Eye (tissue), 1 donor: Measurements from ENCODE around the gene ADRA2C.

Experiments
- DNase-seq: peaks from one replicate; pipeline ENCODE4 v3.0.0-alpha.2; 2015

Gene ADRA2C

GRCh38 chr4:3799496-3799895 is 33.3 kb downstream of the ADRA2C start:
- DNase-seq: no peak

- no peak for DNase-seq
Observed at GRCh38 chr4:3800351-3800750, 34.2 kb downstream of the ADRA2C start.

DNA sequence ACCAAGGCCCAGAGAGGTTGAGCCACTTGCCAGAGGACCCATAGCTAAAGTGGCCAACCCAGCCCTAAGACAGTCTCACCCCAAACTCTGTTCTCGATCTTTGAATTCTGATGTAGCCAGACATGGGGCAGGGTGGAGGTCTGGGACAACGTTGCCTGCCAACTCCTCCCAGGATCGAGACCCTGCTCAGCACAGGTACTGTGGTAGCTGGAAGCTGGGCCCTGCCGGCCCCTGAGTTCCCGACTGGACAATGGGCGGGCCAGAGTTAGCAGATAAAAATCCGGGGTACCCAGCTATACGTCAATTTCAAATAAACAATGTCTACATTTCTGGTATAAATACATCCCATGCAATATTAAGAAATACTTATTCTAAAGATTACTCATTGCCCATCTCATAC is 35.3 kb downstream of the ADRA2C start:
- DNase-seq: no peak

DNA sequence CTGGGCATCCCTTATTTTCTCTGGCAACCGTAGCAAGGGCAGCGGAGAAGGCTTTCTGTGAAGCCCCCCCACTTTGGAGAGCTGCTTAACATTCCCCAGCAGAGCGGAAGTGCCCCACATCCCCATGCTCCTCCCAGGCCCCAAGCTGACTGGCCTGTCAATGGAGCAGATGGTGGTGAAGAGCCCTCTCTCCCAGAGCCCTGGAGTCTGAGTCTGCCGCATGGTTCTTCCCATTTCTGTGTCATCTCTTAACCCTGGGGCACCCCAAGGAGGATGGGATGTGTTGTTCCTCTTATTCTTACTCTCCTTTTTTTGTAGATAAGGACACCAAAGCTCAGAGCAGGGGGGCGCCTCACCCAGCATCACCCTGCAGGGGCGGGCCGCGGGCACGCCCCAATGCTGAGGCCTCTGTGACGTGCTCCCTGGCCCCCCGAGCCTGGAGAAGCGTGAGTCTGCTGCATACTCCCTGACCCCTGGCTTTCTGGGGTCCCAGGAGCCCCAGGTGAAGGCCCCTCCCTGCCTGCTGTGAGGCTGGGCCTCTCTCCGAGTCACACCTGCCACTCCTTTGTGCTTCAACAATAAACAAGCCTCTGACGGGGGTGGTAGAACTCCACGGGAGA is 35.9 kb downstream of the ADRA2C start:
- DNase-seq: no peak

GRCh38 chr4:3802571-3803474 is 36.6 kb downstream of the ADRA2C start:
- DNase-seq: peak; percentile 47

DNA sequence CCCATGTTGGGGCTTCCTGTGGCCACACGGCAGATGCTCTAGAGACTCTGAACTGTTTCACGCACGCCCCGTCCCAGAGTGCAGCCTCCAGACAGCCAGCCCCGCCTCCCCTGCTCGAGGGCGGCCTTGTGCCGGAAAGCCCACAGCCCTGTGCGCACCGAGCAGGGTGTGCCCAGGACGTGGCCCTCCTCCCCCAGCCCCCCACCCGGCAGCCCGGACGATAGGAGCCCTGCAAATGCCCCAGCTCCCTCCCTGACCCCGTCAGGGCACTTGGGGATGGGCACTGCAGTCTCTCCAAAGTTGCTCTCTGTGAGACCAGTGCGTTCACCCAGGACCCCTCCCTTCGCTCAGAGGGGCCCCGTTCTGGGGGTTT is 37.3 kb downstream of the ADRA2C start:
- DNase-seq: no peak

DNA sequence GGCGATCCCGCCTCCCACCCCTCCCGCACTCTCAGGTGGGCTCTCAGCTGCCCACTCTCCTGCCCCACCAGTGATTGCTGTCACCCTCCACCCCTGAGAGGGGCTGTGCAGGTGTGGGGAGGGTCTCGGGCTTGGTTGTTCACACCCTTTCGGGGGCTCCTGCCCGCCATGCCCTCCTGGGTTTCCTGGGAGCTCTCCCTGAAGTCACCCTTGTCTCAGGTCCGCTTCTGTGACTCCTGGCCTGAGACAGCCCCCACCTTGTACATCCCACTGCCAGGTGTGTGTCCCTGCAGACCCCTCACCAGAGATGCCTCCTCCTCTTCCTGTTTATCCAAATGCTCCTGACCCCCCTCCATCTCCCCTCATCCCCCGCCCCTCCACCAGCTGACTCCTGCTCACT is 37.8 kb downstream of the ADRA2C start:
- no peak for DNase-seq

DNA sequence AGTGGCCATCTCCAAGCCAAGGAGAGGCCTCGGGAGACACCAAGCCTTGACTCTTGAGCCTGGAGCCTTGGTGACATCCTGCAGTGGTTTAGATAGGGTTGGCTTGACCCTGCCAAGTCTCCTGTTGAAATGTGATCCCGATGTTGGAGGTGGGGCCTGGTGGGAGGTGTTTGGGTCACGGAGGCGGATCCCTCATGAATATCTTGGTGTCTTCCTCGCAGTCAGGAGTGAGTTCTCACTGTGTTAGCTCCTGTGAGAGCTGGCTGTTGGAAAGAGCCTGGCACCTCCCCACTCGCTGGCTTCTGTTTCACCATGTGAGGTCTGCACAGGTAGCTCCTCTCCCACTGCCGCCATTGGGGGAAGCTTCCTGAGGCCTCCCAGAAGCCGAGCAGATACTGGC is 38.8 kb downstream of the ADRA2C start:
- no peak for DNase-seq

- DNase-seq: no peak
Observed at GRCh38 chr4:3805731-3806130, 39.5 kb downstream of the ADRA2C start.

GRCh38 chr4:3807311-3807710 is 41.1 kb downstream of the ADRA2C start:
- no peak for DNase-seq

GRCh38 chr4:3807822-3808496 is 41.8 kb downstream of the ADRA2C start:
- peak; percentile 70 for DNase-seq

DNA sequence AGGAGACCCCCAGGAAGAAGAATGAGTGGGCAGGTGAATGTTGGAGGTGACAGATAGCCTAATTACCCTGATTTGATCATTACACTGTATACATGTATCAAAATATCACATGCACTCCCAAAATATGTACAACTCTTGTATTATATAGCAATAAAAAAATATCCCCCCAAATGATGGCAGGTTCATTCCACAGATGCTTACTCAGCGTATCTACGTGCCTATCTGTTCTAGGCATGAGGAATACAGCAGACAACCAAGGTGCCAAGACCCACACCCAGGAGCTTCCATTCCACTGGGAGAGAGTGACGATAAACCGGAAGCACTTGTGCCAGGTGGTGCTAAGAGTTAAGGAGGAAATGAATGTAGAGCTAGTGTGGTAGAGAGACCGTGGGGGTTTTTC is 42.4 kb downstream of the ADRA2C start:
- DNase-seq: no peak

GRCh38 chr4:3809028-3809427 is 42.8 kb downstream of the ADRA2C start:
- DNase-seq: no peak

GRCh38 chr4:3809451-3810110 is 43.4 kb downstream of the ADRA2C start:
- DNase-seq: no peak

- DNase-seq: no peak
Observed at GRCh38 chr4:3810111-3810680, 44.0 kb downstream of the ADRA2C start.

DNA sequence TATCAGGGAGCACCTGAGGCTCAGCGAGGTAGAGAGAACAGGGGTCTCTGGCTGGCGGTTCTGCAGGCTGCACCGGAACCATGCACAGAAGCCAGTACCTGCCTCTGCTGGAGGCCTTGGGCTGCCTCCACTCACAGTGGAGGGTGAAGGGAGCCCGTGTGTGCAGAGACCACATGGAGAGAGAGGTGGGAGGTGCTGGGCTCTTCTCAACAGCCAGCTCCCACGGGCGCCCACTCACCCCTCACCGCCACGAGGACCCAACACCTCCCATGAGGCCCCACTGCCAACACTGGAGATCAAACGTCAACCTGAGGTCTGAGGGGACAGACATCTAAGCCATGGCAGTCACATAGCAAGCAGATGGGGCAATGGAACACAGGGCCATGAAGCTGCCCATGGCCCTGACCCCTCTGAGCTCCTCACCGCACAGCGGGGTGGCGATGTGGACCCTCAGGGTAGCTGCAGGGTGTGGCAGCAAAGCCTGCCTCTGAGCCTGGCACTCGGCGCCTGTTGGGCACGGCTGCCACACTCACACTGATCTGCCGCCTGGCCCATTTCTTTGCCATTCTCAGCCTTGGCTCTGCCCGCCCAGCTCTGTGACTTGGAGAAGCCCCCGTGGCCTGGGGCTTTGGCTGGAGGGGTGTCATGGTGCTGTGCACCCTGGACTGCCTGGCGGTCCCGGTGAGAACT is 44.8 kb downstream of the ADRA2C start:
- DNase-seq: no peak

DNA sequence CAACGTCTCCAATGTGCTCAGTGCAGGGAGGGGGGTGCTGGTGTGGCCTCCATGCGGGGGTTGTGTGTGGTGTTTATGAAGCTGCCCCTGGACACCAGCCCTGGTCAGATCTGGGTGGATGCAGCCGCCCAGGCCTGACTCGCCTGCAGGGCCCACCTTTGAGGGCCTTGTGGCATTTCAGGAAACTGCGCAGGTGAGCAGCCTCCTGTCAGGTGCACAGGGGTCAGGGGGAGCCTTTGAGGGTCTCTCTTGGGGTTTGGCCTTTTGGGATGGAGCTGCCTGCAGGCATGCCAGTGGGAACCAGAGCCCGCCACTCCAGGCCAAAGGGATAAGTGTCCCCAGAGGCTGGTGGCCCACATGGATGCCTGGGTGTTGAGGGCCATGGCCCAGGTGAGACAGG is 45.4 kb downstream of the ADRA2C start:
- DNase-seq: no peak

DNA sequence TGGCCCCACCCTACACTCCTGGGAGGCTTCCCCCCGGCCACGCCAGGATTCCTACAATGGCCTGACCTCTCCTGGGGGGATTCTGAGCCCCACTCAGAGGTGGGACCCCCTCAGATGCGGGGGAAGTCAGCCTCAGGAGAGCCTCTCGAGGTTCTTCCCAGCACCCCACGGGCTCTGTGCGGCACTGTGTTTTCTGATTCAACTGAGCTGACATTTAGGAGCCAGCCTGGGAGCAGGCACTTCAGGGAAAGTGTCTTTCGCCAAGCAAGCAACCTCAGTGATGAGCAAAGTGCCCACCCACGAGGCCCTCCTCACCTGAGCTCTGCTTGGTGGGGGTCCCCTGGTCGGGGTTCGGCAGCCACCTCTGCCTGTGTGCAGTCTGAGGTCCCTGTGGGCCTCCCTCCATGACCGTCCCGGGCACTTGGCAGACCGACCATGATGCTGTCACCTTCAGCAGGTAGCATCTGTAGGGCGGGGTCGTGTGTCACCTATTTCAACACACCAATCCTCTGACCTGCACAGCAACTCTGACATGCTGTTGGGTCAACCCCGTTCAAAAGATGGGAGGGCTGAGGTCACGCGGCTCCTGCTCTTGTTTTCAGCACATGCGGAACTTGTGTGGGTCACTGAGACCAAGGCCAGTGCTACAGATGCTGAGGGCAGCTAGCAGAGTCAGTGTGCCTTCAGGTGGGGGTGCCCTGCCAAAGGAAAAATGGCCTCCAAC is 46.2 kb downstream of the ADRA2C start:
- DNase-seq: no peak

GRCh38 chr4:3813151-3814052 is 47.2 kb downstream of the ADRA2C start:
- peak; percentile 86 for DNase-seq

DNA sequence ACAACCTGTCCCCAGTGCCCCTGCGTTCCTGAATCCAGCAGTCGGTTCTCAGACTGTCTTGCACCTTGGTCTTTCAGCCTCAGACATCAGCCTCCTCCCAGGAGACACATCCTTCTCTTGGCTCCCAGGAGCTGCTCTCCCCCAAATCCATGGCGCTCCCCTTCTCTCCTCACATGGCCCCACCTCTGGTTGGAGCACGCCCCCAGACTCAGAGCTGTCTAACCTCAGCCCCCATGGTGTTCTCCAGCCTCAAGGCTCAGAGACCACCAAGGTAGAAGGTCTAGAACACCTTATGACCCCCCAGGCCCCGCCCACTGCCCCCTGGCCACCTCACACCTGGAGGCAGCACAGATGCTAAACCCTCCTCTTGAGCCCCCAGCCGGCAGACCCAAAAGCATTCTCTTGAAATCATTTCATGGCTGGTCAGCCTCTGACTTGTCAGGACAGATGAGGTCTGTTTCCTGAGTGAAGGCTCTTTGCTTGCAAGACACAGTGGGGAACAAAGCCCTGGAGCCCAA is 47.9 kb downstream of the ADRA2C start:
- peak; percentile 62 for DNase-seq
